CD4-positive, alpha-beta T cell treated with Interleukin-4 for 1 hour (primary cell): ENCODE results near the gene NUDT2.
A peak's percentile ranks its signal among the peaks of the same experiment; 100 is the strongest.
"Not testable (repeated sequence)": the region's sequence is repeated elsewhere in the genome, so short reads cannot be mapped to it uniquely, and the experiment has no call there.

Experiments
- DNase-seq, 2 donors: peaks; one replicate each; pipeline ENCODE4 v3.0.0-alpha.2; 2020 to 2022

NUDT2 gene

GRCh38 chr9:34337403-34337802 lies 8.0 kb downstream of the NUDT2 start:
- peak in 1 of 2 donors; percentile 13 for DNase-seq

- DNase-seq, result not testable (repeated sequence)
These were observed 8.7 kb downstream of the NUDT2 start for GRCh38 chr9:34338079-34338478.

- no peak for DNase-seq
These were observed 9.5 kb downstream of the NUDT2 start for GRCh38 chr9:34338665-34339385.

- DNase-seq, result no peak
These were observed 12.4 kb downstream of the NUDT2 start for GRCh38 chr9:34341659-34342295.

GRCh38 chr9:34343090-34343489 lies 13.7 kb downstream of the NUDT2 start:
- no peak for DNase-seq

- DNase-seq, result no peak
These were observed 14.2 kb downstream of the NUDT2 start for GRCh38 chr9:34343605-34344004.

GRCh38 chr9:34346873-34347799 lies 17.8 kb downstream of the NUDT2 start:
- no peak for DNase-seq

- no peak for DNase-seq
These were observed 18.4 kb downstream of the NUDT2 start for GRCh38 chr9:34347800-34348158.

GRCh38 chr9:34349324-34349723 lies 20.0 kb downstream of the NUDT2 start:
- DNase-seq, result no peak

- DNase-seq, result not testable (repeated sequence)
These were observed 22.8 kb downstream of the NUDT2 start for GRCh38 chr9:34352122-34352652.

- not testable (repeated sequence) for DNase-seq
These were observed 23.6 kb downstream of the NUDT2 start for GRCh38 chr9:34352957-34353356.

GRCh38 chr9:34362614-34363214 lies 33.3 kb downstream of the NUDT2 start:
- no peak for DNase-seq

- no peak for DNase-seq
These were observed 34.4 kb downstream of the NUDT2 start for GRCh38 chr9:34363619-34364351.

GRCh38 chr9:34365282-34365681 lies 35.9 kb downstream of the NUDT2 start:
- no peak for DNase-seq

- DNase-seq, result no peak
These were observed 37.0 kb downstream of the NUDT2 start for GRCh38 chr9:34366365-34366764.

GRCh38 chr9:34367751-34368410 lies 38.5 kb downstream of the NUDT2 start:
- not testable (repeated sequence) for DNase-seq

GRCh38 chr9:34368796-34369195 lies 39.4 kb downstream of the NUDT2 start:
- DNase-seq, result not testable (repeated sequence)

GRCh38 chr9:34369636-34370035 lies 40.3 kb downstream of the NUDT2 start:
- DNase-seq, result no peak

- no peak for DNase-seq
These were observed 41.1 kb downstream of the NUDT2 start for GRCh38 chr9:34370335-34370969.

- DNase-seq, result peak; percentile 28 to 36
These were observed 41.9 kb downstream of the NUDT2 start for GRCh38 chr9:34370970-34371880.
